Measurements from ENCODE around the gene LAMA2. TPM values are rescaled to one million over a fixed set of nuclear protein-coding genes. Genes with fewer than 3 reads are reported as not detected.
A peak's percentile ranks its signal among the peaks of the same experiment; 100 is the strongest.

Gene LAMA2, protein sequence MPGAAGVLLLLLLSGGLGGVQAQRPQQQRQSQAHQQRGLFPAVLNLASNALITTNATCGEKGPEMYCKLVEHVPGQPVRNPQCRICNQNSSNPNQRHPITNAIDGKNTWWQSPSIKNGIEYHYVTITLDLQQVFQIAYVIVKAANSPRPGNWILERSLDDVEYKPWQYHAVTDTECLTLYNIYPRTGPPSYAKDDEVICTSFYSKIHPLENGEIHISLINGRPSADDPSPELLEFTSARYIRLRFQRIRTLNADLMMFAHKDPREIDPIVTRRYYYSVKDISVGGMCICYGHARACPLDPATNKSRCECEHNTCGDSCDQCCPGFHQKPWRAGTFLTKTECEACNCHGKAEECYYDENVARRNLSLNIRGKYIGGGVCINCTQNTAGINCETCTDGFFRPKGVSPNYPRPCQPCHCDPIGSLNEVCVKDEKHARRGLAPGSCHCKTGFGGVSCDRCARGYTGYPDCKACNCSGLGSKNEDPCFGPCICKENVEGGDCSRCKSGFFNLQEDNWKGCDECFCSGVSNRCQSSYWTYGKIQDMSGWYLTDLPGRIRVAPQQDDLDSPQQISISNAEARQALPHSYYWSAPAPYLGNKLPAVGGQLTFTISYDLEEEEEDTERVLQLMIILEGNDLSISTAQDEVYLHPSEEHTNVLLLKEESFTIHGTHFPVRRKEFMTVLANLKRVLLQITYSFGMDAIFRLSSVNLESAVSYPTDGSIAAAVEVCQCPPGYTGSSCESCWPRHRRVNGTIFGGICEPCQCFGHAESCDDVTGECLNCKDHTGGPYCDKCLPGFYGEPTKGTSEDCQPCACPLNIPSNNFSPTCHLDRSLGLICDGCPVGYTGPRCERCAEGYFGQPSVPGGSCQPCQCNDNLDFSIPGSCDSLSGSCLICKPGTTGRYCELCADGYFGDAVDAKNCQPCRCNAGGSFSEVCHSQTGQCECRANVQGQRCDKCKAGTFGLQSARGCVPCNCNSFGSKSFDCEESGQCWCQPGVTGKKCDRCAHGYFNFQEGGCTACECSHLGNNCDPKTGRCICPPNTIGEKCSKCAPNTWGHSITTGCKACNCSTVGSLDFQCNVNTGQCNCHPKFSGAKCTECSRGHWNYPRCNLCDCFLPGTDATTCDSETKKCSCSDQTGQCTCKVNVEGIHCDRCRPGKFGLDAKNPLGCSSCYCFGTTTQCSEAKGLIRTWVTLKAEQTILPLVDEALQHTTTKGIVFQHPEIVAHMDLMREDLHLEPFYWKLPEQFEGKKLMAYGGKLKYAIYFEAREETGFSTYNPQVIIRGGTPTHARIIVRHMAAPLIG (N-terminal part only)
- total RNA-seq = 3.5 and 9.4 TPM in 2 replicates

DNA sequence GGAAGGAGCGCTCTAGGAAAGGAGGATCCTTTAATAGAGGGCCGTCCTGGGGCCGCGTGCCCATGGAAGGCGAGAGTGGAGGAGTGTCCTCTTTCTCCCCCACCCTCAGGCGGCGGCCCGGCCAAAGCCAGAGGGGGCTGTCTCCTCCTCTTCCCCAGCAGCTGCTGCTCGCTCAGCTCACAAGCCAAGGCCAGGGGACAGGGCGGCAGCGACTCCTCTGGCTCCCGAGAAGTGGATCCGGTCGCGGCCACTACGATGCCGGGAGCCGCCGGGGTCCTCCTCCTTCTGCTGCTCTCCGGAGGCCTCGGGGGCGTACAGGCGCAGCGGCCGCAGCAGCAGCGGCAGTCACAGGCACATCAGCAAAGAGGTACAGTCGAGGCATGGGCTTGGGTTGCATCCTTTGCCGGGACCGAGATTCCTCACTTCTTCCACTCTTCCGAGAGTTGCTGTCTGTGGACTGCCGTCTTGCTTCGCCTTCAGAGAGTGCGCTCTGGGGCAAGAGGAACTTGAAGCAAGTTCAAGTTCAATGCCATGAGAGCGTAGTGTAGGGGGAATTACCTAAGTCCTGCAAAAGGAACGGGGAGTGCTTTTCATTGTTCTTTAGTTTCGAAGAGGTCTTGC is at the start of gene LAMA2:
Gene LAMA2, plus strand, starts transcription at position 148 of the 621 bp plus-strand sequence. Its CDS starts 108 bp downstream, at position 256.
- H3K27ac ChIP-seq (ENCODE audit: low read depth, low read length) = peak within 1 kb of the TSS; percentile 18

DNA sequence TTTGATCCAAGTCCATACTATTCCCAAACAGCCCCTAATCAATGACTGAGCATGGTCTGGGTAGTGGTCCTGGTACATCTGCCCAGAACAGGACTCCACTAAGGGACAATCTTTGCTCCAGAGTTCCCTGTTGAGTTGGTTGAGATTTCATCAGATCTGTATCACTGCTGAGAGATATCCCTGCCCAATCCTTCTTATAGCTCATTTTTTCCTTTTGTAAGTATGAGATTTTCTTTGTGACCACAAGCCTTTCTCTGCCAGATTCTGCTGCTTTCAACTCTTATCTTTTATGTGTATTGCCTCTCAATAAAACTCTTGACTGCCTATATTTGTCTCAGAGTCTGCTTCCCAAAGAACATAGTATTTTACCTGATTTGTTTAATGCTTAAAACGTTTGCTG is 46.2 kb upstream of the LAMA2 start:
- Histone ChIP-seq H2AFZ (ENCODE audit: low read length) (no peak overlapping the region), H3K4me1 (ENCODE audit: insufficient read depth, low read length) (no peaks in the 10 kb centered on the region), H3K4me2 (ENCODE audit: insufficient read depth, low read length) (no peak overlapping the region), H3K27me3 (ENCODE audit: insufficient read depth, low read length) (no peaks in the 10 kb centered on the region), H3K36me3 (ENCODE audit: insufficient read depth, low read length) (no peaks in the 10 kb centered on the region), H4K20me1 (ENCODE audit: insufficient read depth, low read length) (no peaks in the 10 kb centered on the region), H3K27ac (ENCODE audit: low read depth, low read length) (no peak overlapping the region), H3K4me3 (ENCODE audit: insufficient read depth, low read length) (no peak overlapping the region), H3K79me2 (ENCODE audit: insufficient read depth, low read length) (no peaks in the 10 kb centered on the region), H3K9me3 (ENCODE audit: low read depth, low read length) (no peaks in the 10 kb centered on the region)
- TF ChIP-seq, protein P1, sequence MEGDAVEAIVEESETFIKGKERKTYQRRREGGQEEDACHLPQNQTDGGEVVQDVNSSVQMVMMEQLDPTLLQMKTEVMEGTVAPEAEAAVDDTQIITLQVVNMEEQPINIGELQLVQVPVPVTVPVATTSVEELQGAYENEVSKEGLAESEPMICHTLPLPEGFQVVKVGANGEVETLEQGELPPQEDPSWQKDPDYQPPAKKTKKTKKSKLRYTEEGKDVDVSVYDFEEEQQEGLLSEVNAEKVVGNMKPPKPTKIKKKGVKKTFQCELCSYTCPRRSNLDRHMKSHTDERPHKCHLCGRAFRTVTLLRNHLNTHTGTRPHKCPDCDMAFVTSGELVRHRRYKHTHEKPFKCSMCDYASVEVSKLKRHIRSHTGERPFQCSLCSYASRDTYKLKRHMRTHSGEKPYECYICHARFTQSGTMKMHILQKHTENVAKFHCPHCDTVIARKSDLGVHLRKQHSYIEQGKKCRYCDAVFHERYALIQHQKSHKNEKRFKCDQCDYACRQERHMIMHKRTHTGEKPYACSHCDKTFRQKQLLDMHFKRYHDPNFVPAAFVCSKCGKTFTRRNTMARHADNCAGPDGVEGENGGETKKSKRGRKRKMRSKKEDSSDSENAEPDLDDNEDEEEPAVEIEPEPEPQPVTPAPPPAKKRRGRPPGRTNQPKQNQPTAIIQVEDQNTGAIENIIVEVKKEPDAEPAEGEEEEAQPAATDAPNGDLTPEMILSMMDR (IDR thresholded peaks at IDR 0.05; ENCODE audit: extremely low read depth, low read depth, low read length) = no peak
- no peak for DNase-seq (ENCODE audit: insufficient read length, low spot score, missing footprints)

More for the DNA sequence above, at the start of gene LAMA2:
- Histone ChIP-seq H4K20me1 (ENCODE audit: insufficient read depth, low read length) (no peaks in the 10 kb centered on the region), H3K27me3 (ENCODE audit: insufficient read depth, low read length) (no peaks in the 10 kb centered on the region), H3K4me3 (ENCODE audit: insufficient read depth, low read length) (peak within 1 kb of the TSS; percentile 76), H2AFZ (ENCODE audit: low read length) (peak within 1 kb of the TSS; percentile 96), H3K4me1 (ENCODE audit: insufficient read depth, low read length) (peaks cover 5% of the 10 kb centered on the region), H3K4me2 (ENCODE audit: insufficient read depth, low read length) (peak within 1 kb of the TSS; percentile 85), H3K79me2 (ENCODE audit: insufficient read depth, low read length) (no peaks in the 10 kb centered on the region), H3K9me3 (ENCODE audit: low read depth, low read length) (no peaks in the 10 kb centered on the region), H3K36me3 (ENCODE audit: insufficient read depth, low read length) (no peaks in the 10 kb centered on the region)
- TF ChIP-seq, protein P1 (IDR thresholded peaks at IDR 0.05; ENCODE audit: extremely low read depth, low read depth, low read length) = no peak
- DNase-seq (ENCODE audit: insufficient read length, low spot score, missing footprints) = peak; percentile 64

DNA sequence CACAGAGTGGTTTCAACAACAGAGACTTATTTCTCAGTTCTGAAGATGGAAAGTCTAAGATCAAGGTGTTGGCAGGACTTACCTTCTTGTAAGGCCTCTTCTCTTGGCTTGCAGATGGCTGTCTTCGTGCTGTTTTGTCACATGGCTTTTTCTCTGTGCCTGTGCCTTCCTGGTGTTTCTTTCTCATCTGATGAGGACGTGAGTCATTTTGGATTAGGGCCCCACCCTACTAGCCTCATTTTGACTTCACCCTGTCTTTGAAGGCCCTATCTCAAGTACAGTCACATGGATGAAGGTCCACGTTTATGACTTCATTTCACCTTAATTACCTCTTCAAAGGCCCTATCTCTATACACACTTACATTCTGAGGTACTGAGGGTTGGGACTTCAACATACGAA is 41.4 kb upstream of the LAMA2 start:
- H4K20me1 ChIP-seq (ENCODE audit: insufficient read depth, low read length) = no peaks in the 10 kb centered on the region
- no peaks in the 10 kb centered on the region for H3K36me3 ChIP-seq (ENCODE audit: insufficient read depth, low read length)
- no peak overlapping the region for H2AFZ ChIP-seq (ENCODE audit: low read length)
- no peaks in the 10 kb centered on the region for H3K79me2 ChIP-seq (ENCODE audit: insufficient read depth, low read length)
- H3K27me3 ChIP-seq (ENCODE audit: insufficient read depth, low read length) = no peaks in the 10 kb centered on the region
- no peak for DNase-seq (ENCODE audit: insufficient read length, low spot score, missing footprints)
- H3K27ac ChIP-seq (ENCODE audit: low read depth, low read length) = no peak overlapping the region
- no peaks in the 10 kb centered on the region for H3K9me3 ChIP-seq (ENCODE audit: low read depth, low read length)
- H3K4me3 ChIP-seq (ENCODE audit: insufficient read depth, low read length) = no peak overlapping the region
- TF ChIP-seq, protein P1 (IDR thresholded peaks at IDR 0.05; ENCODE audit: extremely low read depth, low read depth, low read length) = no peak
- H3K4me2 ChIP-seq (ENCODE audit: insufficient read depth, low read length) = no peak overlapping the region
- H3K4me1 ChIP-seq (ENCODE audit: insufficient read depth, low read length) = no peaks in the 10 kb centered on the region

Measured in osteoblast (primary cell).